ENCODE data around the gene NLRP9.

- TF ChIP-seq RAD21 (conservative IDR thresholded peaks at IDR 0.05) (no peak), CTCF (IDR thresholded peaks at IDR 0.05; ENCODE audit: poor library complexity, severe bottlenecking) (no peak), EP300 (conservative IDR thresholded peaks at IDR 0.05; ENCODE audit: poor library complexity, severe bottlenecking) (no peak), TAF1 (IDR thresholded peaks at IDR 0.05; ENCODE audit: low read depth) (no peak)
These were observed 54.5 kb downstream of the NLRP9 start for GRCh38 chr19:55683449-55684261.
